GM19328 (cell line): Measurements from ENCODE around the gene RND1.

ENCODE experiments used
- ATAC-seq: cut with Tn5 transposase; IDR thresholded peaks from one replicate; pipeline ENCODE4 v1.9.1; 2021; ENCODE audit warnings: mild to moderate bottlenecking, moderate library complexity; ENCODE audit not compliant: unreplicated experiment

Gene RND1

GRCh38 chr12:48813465-48814261, 52.0 kb downstream of the RND1 start:
- no peak for ATAC-seq

DNA sequence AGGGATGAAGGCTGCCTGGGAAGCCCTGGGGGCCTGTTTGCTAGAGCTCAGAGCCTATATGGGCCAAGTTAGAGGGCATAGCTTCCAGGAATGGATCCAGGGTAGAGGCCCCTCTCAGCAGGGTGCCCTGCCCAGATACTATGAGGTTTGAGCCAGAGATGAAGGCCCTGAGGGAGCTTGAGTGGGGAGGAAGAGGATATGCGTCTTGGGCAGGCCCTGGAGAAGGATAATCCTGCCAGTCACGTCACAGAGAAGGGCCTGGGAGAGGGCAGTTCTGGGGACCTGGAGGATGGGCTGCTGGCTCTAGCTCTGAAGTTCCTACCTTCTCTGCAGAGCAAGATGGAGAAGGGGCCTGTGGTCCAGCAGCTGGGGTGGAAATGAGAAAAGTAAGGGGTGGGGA, 53.3 kb downstream of the RND1 start:
- no peak for ATAC-seq

GRCh38 chr12:48811437-48812090, 54.1 kb downstream of the RND1 start:
- ATAC-seq: no peak

- ATAC-seq: no peak
Observed at GRCh38 chr12:48810903-48811431, 54.7 kb downstream of the RND1 start.

DNA sequence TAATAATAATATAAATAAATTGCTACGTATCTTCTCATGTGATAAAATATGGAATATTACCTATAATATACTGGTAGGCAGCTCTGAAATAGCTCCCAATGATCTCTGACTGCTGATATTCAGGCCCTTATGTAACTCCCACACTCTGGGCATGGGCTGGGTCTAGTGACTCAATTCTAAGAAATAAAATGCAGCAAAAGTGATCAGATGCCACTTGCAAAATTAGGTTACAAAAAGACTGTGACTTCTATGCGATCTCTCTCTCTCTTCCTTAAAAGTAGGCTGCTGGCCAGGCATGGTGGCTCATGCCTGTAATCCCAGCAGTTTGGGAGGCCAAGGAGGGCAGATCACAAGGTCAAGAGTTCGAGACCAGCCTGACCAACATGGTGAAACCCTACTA, 57.7 kb downstream of the RND1 start:
- ATAC-seq: no peak
